ENCODE results near the gene CCDC7.

DNA sequence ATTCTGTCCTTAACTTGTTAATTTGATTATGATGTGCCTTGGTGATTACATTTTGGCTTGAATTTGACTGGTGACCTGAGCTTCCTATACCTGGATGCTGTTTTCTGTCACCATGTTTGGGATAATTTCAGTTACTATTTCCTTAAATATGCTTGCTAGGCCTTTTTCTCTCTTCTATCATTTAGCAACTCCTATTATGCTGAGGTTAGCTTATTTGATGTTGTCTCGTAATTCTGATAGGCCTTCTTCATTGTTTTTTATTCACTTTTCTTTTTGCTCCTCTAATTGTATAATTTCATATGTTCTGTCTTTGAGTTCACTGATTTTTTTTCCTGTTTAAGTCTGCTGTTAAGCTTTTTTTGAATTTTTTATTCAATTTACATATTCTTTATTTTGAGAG is 327.2 kb downstream of the CCDC7 start:
- TF ChIP-seq EZH2 (IDR thresholded peaks at IDR 0.05; ENCODE audit: insufficient read depth, poor library complexity, severe bottlenecking): no peak
- no peak for TF ChIP-seq EZH2phosphoT487 (IDR thresholded peaks at IDR 0.05; ENCODE audit: insufficient read depth, low read depth)

All from GM23248 (cell line).